MCF 10A (cell line): ENCODE results near the gene NUBP2. TPM values are rescaled to one million over a fixed set of nuclear protein-coding genes. Genes with fewer than 3 reads are reported as not detected.

Source experiments
- BruUV-seq: library from RNA; stranded (reverse); fragments of 400-500 nt; replicated peaks from 2 replicates; lab custom pipeline; 2021; lab: Mats Ljungman, UMichigan
- CTCF ChIA-PET: fragments of 300-600 bp; sonication (Branson Sonifier 250); formaldehyde crosslinking; extraction: SDS; loops from one replicate; lab custom pipeline; 2021; ENCODE audit warnings: antibody characterized with exemption, inconsistent platforms; lab: Yijun Ruan, JAX
- POLR2A ChIA-PET: fragments of 300-600, 350-650 bp; sonication (Branson Sonifier 250); formaldehyde crosslinking; extraction: SDS; loops from one replicate; lab custom pipeline; 2020; ENCODE audit warnings: antibody characterized with exemption, inconsistent platforms; lab: Yijun Ruan, JAX
- DNase-seq: peaks from one replicate; pipeline ENCODE4 v3.0.0-alpha.2; 2018; ENCODE audit not compliant: unreplicated experiment
- H3K27ac Mint-ChIP-seq: one replicate; pipeline ENCODE4 v1.8.0; 2022; ENCODE audit warnings: mild to moderate bottlenecking, low read depth, mixed read lengths; ENCODE audit not compliant: unreplicated experiment
- H3K27me3 Mint-ChIP-seq: one replicate; pipeline ENCODE4 v1.8.0; 2022; ENCODE audit warnings: mixed read lengths; ENCODE audit not compliant: insufficient read depth, unreplicated experiment
- H3K36me3 Mint-ChIP-seq: one replicate; pipeline ENCODE4 v1.8.0; 2022; ENCODE audit warnings: mild to moderate bottlenecking, moderate library complexity, mixed read lengths; ENCODE audit not compliant: insufficient read depth, unreplicated experiment
- H3K4me1 Mint-ChIP-seq: one replicate; pipeline ENCODE4 v1.8.0; 2022; ENCODE audit warnings: mixed read lengths; ENCODE audit not compliant: insufficient read depth, unreplicated experiment
- H3K4me3 Mint-ChIP-seq: one replicate; pipeline ENCODE4 v1.8.0; 2022; ENCODE audit warnings: mild to moderate bottlenecking, moderate library complexity, mixed read lengths; ENCODE audit not compliant: unreplicated experiment
- H3K9me3 Mint-ChIP-seq: one replicate; pipeline ENCODE4 v1.8.0; 2022; ENCODE audit warnings: mixed read lengths; ENCODE audit not compliant: unreplicated experiment
- intact Hi-C: fragments of 100-400 bp; cut with micrococcal nuclease; formaldehyde crosslinking; loops from 2 replicates; pipeline ENCODE4 v1.14.1; 2022
- total RNA-seq: library from RNA; stranded (reverse); gene quantifications from 2 replicates; pipeline ENCODE4 v1.2.3, GENCODE V29; 2022
- TF ChIP-seq, protein P1 (sequence below): fragments of 200-600 bp; IDR thresholded peaks from one replicate; pipeline ENCODE4 v1.8.0; 2022; ENCODE audit warnings: antibody characterized with exemption, mild to moderate bottlenecking; ENCODE audit not compliant: unreplicated experiment

NUBP2 gene
- total RNA-seq, 1 experiment from 2014 or later: 71.3 TPM

DNA sequence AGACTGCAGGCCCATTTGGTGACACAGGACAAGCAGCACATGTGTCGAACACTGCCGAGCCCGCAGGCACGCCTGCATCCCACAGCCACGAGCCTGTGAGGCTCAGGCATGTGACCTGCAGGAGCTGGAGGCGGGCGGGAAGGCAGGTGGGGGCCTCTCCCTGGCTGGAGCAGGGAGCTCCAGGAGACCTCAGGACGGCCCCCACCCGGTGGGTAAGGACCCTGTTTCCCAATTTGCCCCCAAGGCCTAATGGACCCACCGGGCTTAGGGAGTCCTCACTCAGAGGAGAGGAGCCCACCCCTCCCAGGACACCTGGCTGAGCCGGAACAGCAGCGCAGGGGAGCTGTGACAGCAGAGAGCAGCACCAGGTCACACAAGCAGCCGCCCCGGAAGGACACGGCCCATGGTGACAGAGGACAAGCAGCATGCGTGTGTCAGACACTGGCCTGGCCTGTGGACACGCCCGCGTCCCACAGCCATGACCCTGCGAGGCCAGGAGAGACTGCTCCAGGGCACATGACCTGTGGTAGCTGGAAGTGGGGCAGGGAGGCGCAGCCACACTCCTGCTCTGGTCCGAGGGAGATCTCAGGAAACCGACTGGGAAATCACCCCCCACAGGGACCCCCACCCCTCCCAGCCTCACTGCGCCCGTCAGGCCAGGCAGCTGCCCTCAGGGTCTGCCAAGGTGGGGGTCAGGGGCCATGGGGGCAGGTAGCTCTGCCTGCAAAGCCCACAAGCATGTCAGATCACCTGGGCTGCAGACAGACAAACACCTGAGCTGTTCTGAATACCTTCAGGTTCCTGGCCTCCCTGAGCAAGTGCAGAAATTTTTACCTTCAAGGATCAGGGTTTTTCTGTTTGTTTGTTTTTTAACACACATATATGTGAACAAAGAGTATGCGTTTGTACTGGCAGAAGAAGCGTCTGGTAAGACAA is 2.8 kb upstream of the NUBP2 start:
- Mint-ChIP-seq H3K4me1 (peaks cover 6% of the 10 kb centered on the region), H3K27me3 (no peaks in the 10 kb centered on the region), H3K27ac (no peak overlapping the region), H3K36me3 (peaks cover 65% of the 10 kb centered on the region), H3K9me3 (no peaks in the 10 kb centered on the region), H3K4me3 (peak overlapping the region; percentile 88)
- TF ChIP-seq, protein P1, sequence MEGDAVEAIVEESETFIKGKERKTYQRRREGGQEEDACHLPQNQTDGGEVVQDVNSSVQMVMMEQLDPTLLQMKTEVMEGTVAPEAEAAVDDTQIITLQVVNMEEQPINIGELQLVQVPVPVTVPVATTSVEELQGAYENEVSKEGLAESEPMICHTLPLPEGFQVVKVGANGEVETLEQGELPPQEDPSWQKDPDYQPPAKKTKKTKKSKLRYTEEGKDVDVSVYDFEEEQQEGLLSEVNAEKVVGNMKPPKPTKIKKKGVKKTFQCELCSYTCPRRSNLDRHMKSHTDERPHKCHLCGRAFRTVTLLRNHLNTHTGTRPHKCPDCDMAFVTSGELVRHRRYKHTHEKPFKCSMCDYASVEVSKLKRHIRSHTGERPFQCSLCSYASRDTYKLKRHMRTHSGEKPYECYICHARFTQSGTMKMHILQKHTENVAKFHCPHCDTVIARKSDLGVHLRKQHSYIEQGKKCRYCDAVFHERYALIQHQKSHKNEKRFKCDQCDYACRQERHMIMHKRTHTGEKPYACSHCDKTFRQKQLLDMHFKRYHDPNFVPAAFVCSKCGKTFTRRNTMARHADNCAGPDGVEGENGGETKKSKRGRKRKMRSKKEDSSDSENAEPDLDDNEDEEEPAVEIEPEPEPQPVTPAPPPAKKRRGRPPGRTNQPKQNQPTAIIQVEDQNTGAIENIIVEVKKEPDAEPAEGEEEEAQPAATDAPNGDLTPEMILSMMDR: no peak
- DNase-seq: no peak
- intact Hi-C loops: no loop called here
- no TSS peak for BruUV-seq
- CTCF ChIA-PET: interaction anchor here (1.3 kb wide), 1 partner anchor 73 kb away, joined by 3 read pairs; no protein-coding TSS in a partner anchor
- POLR2A ChIA-PET: interaction anchor here (0.6 to 6.1 kb wide), 7 partner anchors 9 to 359 kb away, joined by 3 to 137 read pairs (median 4); partner anchors contain the start of genes EME2, MAPK8IP3, MRPS34 and NME3

DNA sequence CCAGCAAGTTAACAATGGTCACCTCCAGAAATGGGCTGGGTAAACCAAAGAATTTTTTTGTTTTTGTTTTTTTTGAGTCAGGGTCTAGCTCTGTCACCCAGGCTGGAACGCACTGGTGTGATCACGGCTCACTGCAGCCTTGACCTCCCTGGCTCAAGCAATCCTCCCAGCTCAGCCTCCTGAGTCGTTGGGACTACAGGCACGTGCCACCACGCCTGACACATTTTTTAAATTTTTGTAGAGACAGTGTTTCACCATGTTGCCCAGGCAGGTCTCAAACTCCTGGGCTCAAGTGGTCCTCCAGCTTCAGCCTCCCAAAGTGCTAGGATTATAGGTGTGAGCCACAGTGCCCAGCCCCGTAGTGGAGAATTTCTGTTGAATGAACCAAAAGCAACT is 2.1 kb upstream of the NUBP2 start:
- Mint-ChIP-seq H3K4me1 (peaks cover 9% of the 10 kb centered on the region), H3K9me3 (no peaks in the 10 kb centered on the region), H3K27ac (no peak overlapping the region), H3K4me3 (peak overlapping the region; percentile 88), H3K27me3 (no peaks in the 10 kb centered on the region), H3K36me3 (peaks cover 65% of the 10 kb centered on the region)
- TF ChIP-seq, protein P1: no peak
- CTCF ChIA-PET: interaction anchor here (1.3 kb wide), 1 partner anchor 73 kb away, joined by 3 read pairs; no protein-coding TSS in a partner anchor
- BruUV-seq: TSS peak; percentile 49
- no peak for DNase-seq
- POLR2A ChIA-PET: interaction anchor here (0.7 to 6.1 kb wide), 7 partner anchors 9 to 185 kb away, joined by 3 to 137 read pairs (median 5); partner anchors contain the start of genes EME2, MAPK8IP3, MRPS34 and NME3
- intact Hi-C loops: no loop called here

DNA sequence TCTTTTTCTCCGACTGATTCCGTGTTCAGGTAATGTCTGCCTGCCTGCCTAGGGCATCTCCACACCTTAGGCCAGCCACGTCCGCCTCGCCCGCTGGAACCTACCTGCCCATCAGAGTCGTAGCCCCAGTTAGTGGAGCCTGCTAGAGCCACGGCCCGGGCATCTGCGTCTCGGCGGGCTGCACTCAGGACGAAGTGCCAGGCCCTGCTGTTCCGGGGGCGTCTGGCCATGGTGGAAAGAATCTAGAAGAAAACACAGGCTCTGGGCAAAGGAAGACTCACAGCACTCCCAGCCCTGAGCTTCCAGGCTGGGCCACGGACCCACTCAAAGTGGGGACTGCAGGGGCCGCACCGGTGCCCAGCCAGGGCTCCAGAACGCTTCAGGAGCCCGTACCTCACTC is 1.5 kb upstream of the NUBP2 start:
- TF ChIP-seq, protein P1: no peak
- CTCF ChIA-PET: no interaction called here
- Mint-ChIP-seq H3K4me3 (peak overlapping the region; percentile 88), H3K9me3 (no peaks in the 10 kb centered on the region), H3K4me1 (peaks cover 9% of the 10 kb centered on the region), H3K27ac (peak overlapping the region; percentile 78), H3K27me3 (no peaks in the 10 kb centered on the region), H3K36me3 (peaks cover 64% of the 10 kb centered on the region)
- intact Hi-C loops: no loop called here
- POLR2A ChIA-PET: interaction anchor here (0.6 to 6.1 kb wide), 16 partner anchors 10 to 1020 kb away, joined by 3 to 137 read pairs (median 8); partner anchors contain the start of genes CRAMP1, EME2, FAHD1 and HAGH
- DNase-seq: no peak
- BruUV-seq: no TSS peak
